ENCODE measurements around the gene CLIC5.

DNA sequence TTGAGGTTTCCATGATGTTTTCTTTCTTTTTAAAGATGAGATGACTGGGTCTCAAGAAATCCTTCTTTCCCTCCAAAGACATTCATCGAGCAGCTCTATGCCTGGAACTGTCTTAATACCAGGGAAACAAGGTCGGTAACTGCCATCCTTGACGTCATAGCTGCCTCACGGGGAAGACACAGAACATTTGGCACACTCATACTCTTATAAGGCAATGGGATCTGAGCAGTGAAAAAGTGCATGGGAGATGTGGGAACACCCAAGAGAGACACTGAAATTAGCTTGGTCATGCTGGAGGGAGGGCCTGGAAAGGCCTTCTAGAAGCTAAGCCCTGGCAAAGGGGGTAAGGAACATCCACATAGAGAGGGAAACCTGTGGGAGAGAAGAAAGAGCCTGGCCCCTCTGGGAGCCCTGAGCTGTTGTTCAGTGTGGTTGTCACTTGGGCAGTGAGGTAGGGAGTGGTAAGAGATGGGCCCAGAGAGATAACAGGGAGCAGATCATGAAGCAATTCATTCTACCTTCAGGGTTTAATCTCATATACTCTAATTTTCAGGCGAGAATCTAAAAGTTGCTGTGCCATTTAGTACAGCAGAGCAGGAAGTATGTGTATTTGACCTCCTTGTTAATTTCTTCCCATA, 30.8 kb downstream of the CLIC5 start:
- TF ChIP-seq, protein P1, sequence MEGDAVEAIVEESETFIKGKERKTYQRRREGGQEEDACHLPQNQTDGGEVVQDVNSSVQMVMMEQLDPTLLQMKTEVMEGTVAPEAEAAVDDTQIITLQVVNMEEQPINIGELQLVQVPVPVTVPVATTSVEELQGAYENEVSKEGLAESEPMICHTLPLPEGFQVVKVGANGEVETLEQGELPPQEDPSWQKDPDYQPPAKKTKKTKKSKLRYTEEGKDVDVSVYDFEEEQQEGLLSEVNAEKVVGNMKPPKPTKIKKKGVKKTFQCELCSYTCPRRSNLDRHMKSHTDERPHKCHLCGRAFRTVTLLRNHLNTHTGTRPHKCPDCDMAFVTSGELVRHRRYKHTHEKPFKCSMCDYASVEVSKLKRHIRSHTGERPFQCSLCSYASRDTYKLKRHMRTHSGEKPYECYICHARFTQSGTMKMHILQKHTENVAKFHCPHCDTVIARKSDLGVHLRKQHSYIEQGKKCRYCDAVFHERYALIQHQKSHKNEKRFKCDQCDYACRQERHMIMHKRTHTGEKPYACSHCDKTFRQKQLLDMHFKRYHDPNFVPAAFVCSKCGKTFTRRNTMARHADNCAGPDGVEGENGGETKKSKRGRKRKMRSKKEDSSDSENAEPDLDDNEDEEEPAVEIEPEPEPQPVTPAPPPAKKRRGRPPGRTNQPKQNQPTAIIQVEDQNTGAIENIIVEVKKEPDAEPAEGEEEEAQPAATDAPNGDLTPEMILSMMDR (IDR thresholded peaks at IDR 0.05; ENCODE audit: control extremely low read depth in 1 of 3, insufficient read depth in 1 of 3, low read depth in 1 of 3, low read length in 3 of 3): no peak
- no peak for TF ChIP-seq MAX (IDR thresholded peaks at IDR 0.05)
- no peak for TF ChIP-seq SUZ12 (IDR thresholded peaks at IDR 0.05; ENCODE audit: low read length)
- no peak for TF ChIP-seq BRCA1 (IDR thresholded peaks at IDR 0.05; ENCODE audit: low read depth, low read length)
- TF ChIP-seq YY1 (IDR thresholded peaks at IDR 0.05; ENCODE audit: low read depth, low read length): no peak
- no peak for TF ChIP-seq JUND (IDR thresholded peaks at IDR 0.05; ENCODE audit: low read length)
- TF ChIP-seq EZH2 (IDR thresholded peaks at IDR 0.05; ENCODE audit: low read depth, low read length, severe bottlenecking): no peak
- TF ChIP-seq CHD2 (IDR thresholded peaks at IDR 0.05; ENCODE audit: low read length): no peak
- no peak for TF ChIP-seq POU5F1 (IDR thresholded peaks at IDR 0.05; ENCODE audit: low read depth, low read length)

Measured in H1 (cell line).